HEK293 (cell line): Measurements from ENCODE around the gene FAM236A.
"Not testable (repeated sequence)": the region's sequence is repeated elsewhere in the genome, so short reads cannot be mapped to it uniquely, and the experiment has no call there.

Experiments used
- CTCF ChIP-seq: fragments of 450-650 bp; formaldehyde crosslinking; IDR thresholded peaks from 2 replicates; pipeline ENCODE4 v1.5.1; 2016; ENCODE audit warnings: missing biosample characterization, missing genetic modification characterization
- MZF1 ChIP-seq: fragments of 450-650 bp; formaldehyde crosslinking; IDR thresholded peaks from 2 replicates; pipeline ENCODE4 v1.5.1; 2017; ENCODE audit warnings: missing biosample characterization, missing genetic modification characterization, borderline replicate concordance
- REST ChIP-seq: fragments of 450-650 bp; formaldehyde crosslinking; IDR thresholded peaks from 2 replicates; pipeline ENCODE4 v1.5.1; 2016; ENCODE audit warnings: missing biosample characterization, missing genetic modification characterization
- TCF7L2 ChIP-seq: IDR thresholded peaks from 2 replicates; pipeline ENCODE4 v1.6.1; 2011; ENCODE audit warnings: low read depth, mild to moderate bottlenecking, inconsistent platforms, low read length, moderate library complexity, borderline replicate concordance
- ZBTB26 ChIP-seq: fragments of 450-650 bp; formaldehyde crosslinking; optimal IDR thresholded peaks from 2 replicates; pipeline ENCODE3; 2016; ENCODE audit warnings: missing biosample characterization, mild to moderate bottlenecking, missing genetic modification characterization
- ZNF48 ChIP-seq: fragments of 450-650 bp; formaldehyde crosslinking; IDR thresholded peaks from 2 replicates; pipeline ENCODE4 v1.5.1; 2016; ENCODE audit warnings: missing biosample characterization, missing genetic modification characterization
- ZNF521 ChIP-seq: fragments of 450-650 bp; formaldehyde crosslinking; IDR thresholded peaks from 2 replicates; pipeline ENCODE4 v1.5.1; 2017; ENCODE audit warnings: missing biosample characterization, mild to moderate bottlenecking, missing genetic modification characterization
- ZNF530 ChIP-seq: fragments of 450-650 bp; formaldehyde crosslinking; IDR thresholded peaks from 2 replicates; pipeline ENCODE4 v1.5.1; 2016; ENCODE audit warnings: low read depth, missing biosample characterization, missing genetic modification characterization
- ZNF76 ChIP-seq: fragments of 450-650 bp; formaldehyde crosslinking; IDR thresholded peaks from 2 replicates; pipeline ENCODE4; 2016; ENCODE audit warnings: low read depth, missing biosample characterization, missing genetic modification characterization, borderline replicate concordance
- ZNF776 ChIP-seq: fragments of 450-650 bp; formaldehyde crosslinking; IDR thresholded peaks from 2 replicates; pipeline ENCODE4 v1.5.0; 2017; ENCODE audit warnings: missing biosample characterization, missing genetic modification characterization, borderline replicate concordance

GRCh38 chrX:72943819-72944169 lies 5.8 kb downstream of the FAM236A start, which contains the start of gene DMRTC1:
- not testable (repeated sequence) for TF ChIP-seq ZNF530 (tag by site-specific recombination); TCF7L2; ZNF76; REST (tag by site-specific recombination); ZNF48 (tag by site-specific recombination); MZF1 (tag by site-specific recombination); CTCF (tag by site-specific recombination); ZBTB26 (tag by site-specific recombination); ZNF776; ZNF521 (tag by site-specific recombination)
